Right atrium auricular region (tissue), 2 donors: ENCODE results near the gene BDKRB2. TPM values are rescaled to one million over a fixed set of nuclear protein-coding genes. Genes with fewer than 3 reads are reported as not detected.

Source experiments
- DNase-seq: peaks from one replicate; pipeline ENCODE4 v3.0.0-alpha.2; 2019; ENCODE audit warnings: low spot score
- H3K27ac ChIP-seq, 2 donors: fragments of 200-600 bp; sonication (generic); 1 replicate in 1 of 2; 2 replicates in 1 of 2; pipeline ENCODE4 v1.5.1; 2016 to 2019
- H3K27me3 ChIP-seq, 2 donors: fragments of 200-600 bp; sonication (generic); one replicate each; pipeline versions ENCODE4 v1.5.1 to v1.6.0; 2017 to 2019
- H3K36me3 ChIP-seq: fragments of 200-600 bp; sonication (generic); one replicate; pipeline ENCODE4 v1.5.1; 2016
- H3K4me1 ChIP-seq, 2 donors: fragments of 200-600 bp; sonication (generic); one replicate each; pipeline versions ENCODE4 v1.5.1 to v1.6.0; 2017 to 2019
- H3K4me3 ChIP-seq, 2 donors: fragments of 200-600 bp; sonication (generic); 1 replicate in 1 of 2; 2 replicates in 1 of 2; pipeline ENCODE4 v1.5.1; 2017 to 2019; ENCODE audit warnings: mild to moderate bottlenecking in 1 of 2, moderate library complexity in 1 of 2
- H3K9me3 ChIP-seq, 2 donors: fragments of 200-600 bp; sonication (generic); one replicate each; pipeline ENCODE4 v1.5.1; 2019
- total RNA-seq, 2 donors: library from RNA; depleted of rRNA; stranded (reverse); fragments of >200 nt; gene quantifications; one replicate each; pipeline ENCODE4 v1.1.0, GENCODE V29; 2016
- TF ChIP-seq, protein P1 (sequence below), 2 donors: fragments of 200-600 bp; sonication (generic); IDR thresholded peaks; one replicate each; pipeline ENCODE4 v1.5.1; 2019; ENCODE audit warnings: antibody characterized with exemption in 2 of 2

BDKRB2 gene
- total RNA-seq, 2 donors from 2014 or later, result 1.7 to 2.9 TPM

DNA sequence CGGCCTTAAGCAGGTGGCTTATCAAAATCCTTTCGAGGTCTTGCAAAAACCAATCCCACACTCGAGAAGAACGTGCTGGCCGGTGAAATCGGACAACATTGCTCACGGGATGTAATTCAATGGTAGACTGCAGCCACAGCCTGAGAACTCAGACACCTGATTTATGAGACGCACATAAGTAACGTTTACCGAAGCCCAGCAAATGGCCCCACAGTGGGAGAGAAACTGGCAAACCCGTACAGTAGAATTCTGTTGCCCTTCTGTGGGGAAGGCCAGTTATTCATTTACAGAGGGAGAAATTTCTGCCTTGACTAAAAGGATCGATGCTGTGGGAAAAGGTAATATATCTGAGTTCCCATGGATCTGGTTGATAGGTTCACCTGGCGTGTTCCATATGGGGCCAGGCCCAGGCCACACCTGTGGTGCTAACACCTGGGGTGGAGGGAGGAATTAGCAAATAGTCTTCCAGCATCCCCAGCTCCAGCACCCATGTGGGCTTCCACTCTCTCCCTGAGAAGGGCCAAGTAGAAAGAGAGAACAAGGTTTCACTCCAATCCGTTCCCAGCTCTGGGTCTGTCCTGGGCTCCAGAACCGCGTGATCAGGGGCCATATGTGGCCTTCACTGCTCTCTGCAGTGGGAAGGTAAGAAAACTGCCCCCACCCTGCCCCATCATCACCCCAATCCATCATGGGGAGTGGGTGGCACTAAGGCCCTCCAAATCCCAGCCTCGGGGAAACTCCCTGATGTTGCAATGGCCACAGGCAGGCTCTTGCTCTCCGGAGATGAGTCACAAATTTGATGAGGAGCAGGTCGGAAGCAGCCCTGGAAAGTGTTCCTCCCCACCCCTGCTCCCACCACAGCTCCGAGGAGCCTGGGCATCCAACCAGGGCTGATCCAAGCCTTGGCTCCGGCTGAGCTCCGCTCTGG is 64.1 kb downstream of the BDKRB2 start:
- peaks cover 0 to 10% of the 10 kb centered on the region in 2 donors for H3K9me3 ChIP-seq
- no peak overlapping the region for H3K4me3 ChIP-seq
- H3K36me3 ChIP-seq, result no peaks in the 10 kb centered on the region
- peak; percentile 71 for DNase-seq
- no peaks in the 10 kb centered on the region for H3K27me3 ChIP-seq
- no peak overlapping the region for H3K27ac ChIP-seq
- TF ChIP-seq, protein P1, sequence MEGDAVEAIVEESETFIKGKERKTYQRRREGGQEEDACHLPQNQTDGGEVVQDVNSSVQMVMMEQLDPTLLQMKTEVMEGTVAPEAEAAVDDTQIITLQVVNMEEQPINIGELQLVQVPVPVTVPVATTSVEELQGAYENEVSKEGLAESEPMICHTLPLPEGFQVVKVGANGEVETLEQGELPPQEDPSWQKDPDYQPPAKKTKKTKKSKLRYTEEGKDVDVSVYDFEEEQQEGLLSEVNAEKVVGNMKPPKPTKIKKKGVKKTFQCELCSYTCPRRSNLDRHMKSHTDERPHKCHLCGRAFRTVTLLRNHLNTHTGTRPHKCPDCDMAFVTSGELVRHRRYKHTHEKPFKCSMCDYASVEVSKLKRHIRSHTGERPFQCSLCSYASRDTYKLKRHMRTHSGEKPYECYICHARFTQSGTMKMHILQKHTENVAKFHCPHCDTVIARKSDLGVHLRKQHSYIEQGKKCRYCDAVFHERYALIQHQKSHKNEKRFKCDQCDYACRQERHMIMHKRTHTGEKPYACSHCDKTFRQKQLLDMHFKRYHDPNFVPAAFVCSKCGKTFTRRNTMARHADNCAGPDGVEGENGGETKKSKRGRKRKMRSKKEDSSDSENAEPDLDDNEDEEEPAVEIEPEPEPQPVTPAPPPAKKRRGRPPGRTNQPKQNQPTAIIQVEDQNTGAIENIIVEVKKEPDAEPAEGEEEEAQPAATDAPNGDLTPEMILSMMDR (IDR thresholded peaks at IDR 0.05), result no peak
- H3K4me1 ChIP-seq, result no peaks in the 10 kb centered on the region

- DNase-seq, result no peak
- Histone ChIP-seq H3K27me3 (no peaks in the 10 kb centered on the region), H3K27ac (no peak overlapping the region), H3K9me3 (peaks cover 0 to 10% of the 10 kb centered on the region in 2 donors), H3K36me3 (no peaks in the 10 kb centered on the region), H3K4me1 (no peaks in the 10 kb centered on the region), H3K4me3 (no peak overlapping the region)
- TF ChIP-seq, protein P1 (IDR thresholded peaks at IDR 0.05), result no peak
These were observed 64.7 kb downstream of the BDKRB2 start for GRCh38 chr14:96269359-96269710.

DNA sequence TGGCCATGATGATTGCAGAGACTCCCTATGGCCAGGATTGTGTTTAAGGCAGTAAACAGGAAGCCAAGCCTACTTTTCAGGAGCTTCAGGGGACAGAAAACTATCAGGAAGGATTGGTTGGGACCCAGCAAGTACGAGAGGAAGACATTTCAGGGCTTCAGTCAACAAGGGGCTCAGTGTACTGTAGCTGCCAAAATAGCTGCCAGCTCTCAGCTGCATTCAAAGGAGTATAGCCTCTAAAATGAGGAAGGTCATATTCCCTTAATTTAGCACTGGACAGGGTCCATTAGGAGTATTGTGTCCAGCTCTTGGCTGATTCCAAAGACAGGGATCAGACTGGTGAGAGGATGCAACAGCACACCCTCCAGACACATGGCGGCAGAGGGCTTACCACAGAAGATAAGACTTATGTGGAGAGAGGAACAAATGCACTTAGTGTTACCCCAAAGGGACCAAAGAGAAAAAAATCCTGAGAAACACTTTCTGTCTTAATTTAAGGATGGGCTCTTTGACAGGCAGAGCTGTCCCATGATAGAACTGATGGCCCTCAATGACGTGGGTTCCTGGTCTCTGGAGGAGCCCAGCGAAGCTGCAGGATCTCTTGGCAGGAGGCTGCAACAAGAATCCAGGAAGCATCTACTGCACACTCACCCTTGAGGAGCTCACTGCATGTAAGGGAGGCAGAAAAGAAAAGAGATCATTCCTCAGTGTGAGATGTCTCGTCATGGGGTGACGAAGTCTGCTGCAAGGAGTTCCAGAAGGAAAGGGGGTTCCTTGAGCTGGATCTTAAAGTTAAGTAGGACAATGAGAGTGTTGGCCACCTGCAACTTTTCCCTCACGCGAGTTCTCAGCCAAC is 66.2 kb downstream of the BDKRB2 start:
- no peak overlapping the region for H3K27ac ChIP-seq
- TF ChIP-seq, protein P1 (IDR thresholded peaks at IDR 0.05), result no peak

GRCh38 chr14:96271421-96271762 is 66.8 kb downstream of the BDKRB2 start:
- H3K36me3 ChIP-seq, result no peaks in the 10 kb centered on the region
- peaks cover 0 to 10% of the 10 kb centered on the region in 2 donors for H3K9me3 ChIP-seq
- H3K27ac ChIP-seq, result no peak overlapping the region
- H3K27me3 ChIP-seq, result no peaks in the 10 kb centered on the region
- no peak overlapping the region for H3K4me3 ChIP-seq
- no peaks in the 10 kb centered on the region for H3K4me1 ChIP-seq
- DNase-seq, result no peak
- TF ChIP-seq, protein P1 (IDR thresholded peaks at IDR 0.05), result no peak

More for the DNA sequence above, 66.2 kb downstream of the BDKRB2 start:
- H3K36me3 ChIP-seq, result no peaks in the 10 kb centered on the region
- no peak for DNase-seq
- no peaks in the 10 kb centered on the region for H3K27me3 ChIP-seq
- H3K4me3 ChIP-seq, result no peak overlapping the region
- peaks cover 0 to 10% of the 10 kb centered on the region in 2 donors for H3K9me3 ChIP-seq
- H3K4me1 ChIP-seq, result no peaks in the 10 kb centered on the region

- H3K4me1 ChIP-seq, result no peaks in the 10 kb centered on the region
- no peaks in the 10 kb centered on the region for H3K36me3 ChIP-seq
- no peak for DNase-seq
- H3K9me3 ChIP-seq, result peaks cover 4 to 18% of the 10 kb centered on the region in 2 donors
- TF ChIP-seq, protein P1 (IDR thresholded peaks at IDR 0.05), result no peak
- no peaks in the 10 kb centered on the region for H3K27me3 ChIP-seq
- no peak overlapping the region for H3K27ac ChIP-seq
- H3K4me3 ChIP-seq, result no peak overlapping the region
These were observed 68.3 kb downstream of the BDKRB2 start for GRCh38 chr14:96272777-96273473.
